ENCODE measurements around the gene SLCO2A1.

DNA sequence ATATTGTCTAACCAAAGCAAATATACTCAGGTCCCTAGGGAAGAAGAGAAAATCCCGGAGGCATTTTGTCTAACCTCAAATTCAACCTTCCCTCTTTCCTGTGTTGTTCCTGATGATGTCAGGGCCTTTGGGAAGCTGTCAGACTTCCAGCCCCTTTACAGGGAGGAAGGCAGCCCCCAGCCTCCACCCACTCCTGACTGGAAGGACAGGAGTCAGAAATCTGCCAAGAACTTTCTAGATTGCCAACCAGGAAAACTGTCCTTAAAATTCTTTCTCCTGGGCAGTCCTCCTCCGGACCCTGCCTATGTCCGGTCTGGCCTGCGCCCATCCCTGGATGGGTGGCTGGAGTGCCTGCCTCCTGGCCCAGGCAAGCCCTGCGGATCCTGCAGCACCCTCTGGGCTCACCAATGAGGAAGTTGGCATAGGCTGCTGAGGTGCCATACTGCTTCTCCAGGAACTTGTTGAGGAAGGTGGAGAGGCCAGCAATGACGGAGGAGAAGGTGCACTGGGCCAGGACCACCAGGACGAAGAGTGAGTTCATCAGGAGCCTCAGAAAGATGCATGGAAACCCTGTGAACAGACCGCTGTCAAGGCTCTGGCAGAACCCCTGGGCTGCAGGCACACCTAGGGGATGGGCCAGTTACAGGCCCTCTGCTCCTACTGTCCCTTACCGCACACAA is 81.5 kb downstream of the SLCO2A1 start:
- TF ChIP-seq EZH2 (IDR thresholded peaks at IDR 0.05) (no peak), POLR2AphosphoS5 (IDR thresholded peaks at IDR 0.05; ENCODE audit: borderline replicate concordance, low read depth, low read length) (no peak)

Data from SK-N-MC (cell line).